K562 treated with DMSO at 1 percent for 24 hours (cell line): ENCODE data around the gene ACVR1B. TPM values are rescaled to one million over a fixed set of nuclear protein-coding genes. Genes with fewer than 3 reads are reported as not detected.

Experiments
- total RNA-seq: library from RNA; unstranded; fragments of 300-600 nt; gene quantifications from 2 replicates; pipeline ENCODE4 v1.2.3, GENCODE V29; 2022; ENCODE audit warnings: low read depth; ENCODE audit not compliant: insufficient read depth

The ACVR1B gene
- 11.8 and 14.4 TPM in 2 replicates for total RNA-seq

GRCh38 chr12:51951199-51951842 lies at the start of gene ACVR1B:
Gene ACVR1B (plus strand): TSS chr12:51951699. CDS start chr12:51951744, 45 bp downstream.

GRCh38 chr12:51907083-51907855 lies 44.2 kb upstream of the ACVR1B start, which contains the start of gene ACVRL1:
Gene ACVRL1 (plus strand): TSS chr12:51907504. CDS start chr12:51912475, 4,971 bp downstream.

GRCh38 chr12:52006726-52007157 lies 55.2 kb downstream of the ACVR1B start, which contains the start of gene TAMALIN:
Gene TAMALIN (plus strand): TSS chr12:52006946. CDS start chr12:52007020, 74 bp downstream.

Other genes starting within 250 kb of the ACVR1B start
- gene FIGNL2, start 103.0 kb upstream of the ACVR1B start, total RNA-seq = 0.06 TPM in 1 of 2 replicates, not detected in the other
- 2.6 and 4.2 TPM in 2 replicates for gene ANKRD33, start 63.6 kb upstream of the ACVR1B start, total RNA-seq
- gene ACVRL1, start 44.2 kb upstream of the ACVR1B start, total RNA-seq = 13.1 and 14.7 TPM in 2 replicates
- 12.3 and 13.6 TPM in 2 replicates for gene TAMALIN, start 55.2 kb downstream of the ACVR1B start, total RNA-seq
- gene NR4A1, start 99.7 kb downstream of the ACVR1B start, total RNA-seq = 3.6 and 3.8 TPM in 2 replicates
- 65.8 and 66.0 TPM in 2 replicates for gene ATG101, start 118.3 kb downstream of the ACVR1B start, total RNA-seq
- gene SMIM41, start 128.0 kb downstream of the ACVR1B start, total RNA-seq = not detected in 2 replicates
- gene KRT80, start 240.3 kb downstream of the ACVR1B start, total RNA-seq = not detected in 2 replicates